ENCODE measurements around the gene IRAK2.

Gene IRAK2

DNA sequence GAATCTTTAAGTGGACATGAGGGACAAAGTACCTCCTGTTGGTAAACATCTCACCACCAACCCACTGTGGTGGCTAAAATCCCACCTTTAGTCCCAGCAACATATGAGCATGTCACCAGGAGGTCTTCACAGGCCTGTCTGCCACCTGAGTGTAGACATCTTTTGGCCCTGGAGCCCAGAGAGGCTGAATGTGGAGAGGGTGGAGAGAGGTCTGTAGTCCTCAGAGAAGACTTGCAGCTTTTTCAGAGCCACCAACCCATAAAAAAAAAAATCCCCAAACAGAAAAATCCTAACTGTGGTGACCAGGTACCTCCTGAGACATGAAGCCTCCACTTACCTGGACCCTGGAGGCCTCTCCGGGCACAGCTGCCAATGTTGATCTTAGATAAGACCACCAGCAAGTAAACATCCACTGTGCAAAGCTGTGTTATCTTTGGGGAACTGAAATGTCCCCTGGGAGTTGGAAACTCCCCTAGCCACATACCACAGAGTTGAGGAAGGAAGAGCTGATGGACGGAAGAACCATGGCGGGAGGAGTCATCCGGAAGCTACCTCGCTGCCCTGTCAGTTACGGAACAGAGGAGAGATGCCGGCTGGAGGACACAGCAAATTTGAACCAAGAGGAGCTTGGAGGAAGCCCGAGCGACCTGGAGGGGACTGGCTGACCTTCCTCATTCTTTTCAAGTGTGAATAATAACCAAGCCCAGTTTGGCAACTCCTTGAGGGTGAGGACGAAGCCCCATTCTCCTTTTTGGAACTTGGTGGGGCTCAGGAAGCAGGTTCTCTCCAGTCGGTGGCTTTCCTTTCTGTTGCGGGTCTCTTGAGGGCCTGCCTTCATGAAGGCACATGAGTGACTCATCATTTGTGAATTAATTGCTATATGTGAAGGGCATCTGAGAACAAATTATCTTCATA is 128.0 kb downstream of the IRAK2 start, which contains the start of gene GHRL:
Gene GHRL, minus strand, starts transcription at position 443 of the 915 bp plus-strand sequence. CDS start 2,767 bp downstream, outside the sequence.
- TF ChIP-seq, protein P1, sequence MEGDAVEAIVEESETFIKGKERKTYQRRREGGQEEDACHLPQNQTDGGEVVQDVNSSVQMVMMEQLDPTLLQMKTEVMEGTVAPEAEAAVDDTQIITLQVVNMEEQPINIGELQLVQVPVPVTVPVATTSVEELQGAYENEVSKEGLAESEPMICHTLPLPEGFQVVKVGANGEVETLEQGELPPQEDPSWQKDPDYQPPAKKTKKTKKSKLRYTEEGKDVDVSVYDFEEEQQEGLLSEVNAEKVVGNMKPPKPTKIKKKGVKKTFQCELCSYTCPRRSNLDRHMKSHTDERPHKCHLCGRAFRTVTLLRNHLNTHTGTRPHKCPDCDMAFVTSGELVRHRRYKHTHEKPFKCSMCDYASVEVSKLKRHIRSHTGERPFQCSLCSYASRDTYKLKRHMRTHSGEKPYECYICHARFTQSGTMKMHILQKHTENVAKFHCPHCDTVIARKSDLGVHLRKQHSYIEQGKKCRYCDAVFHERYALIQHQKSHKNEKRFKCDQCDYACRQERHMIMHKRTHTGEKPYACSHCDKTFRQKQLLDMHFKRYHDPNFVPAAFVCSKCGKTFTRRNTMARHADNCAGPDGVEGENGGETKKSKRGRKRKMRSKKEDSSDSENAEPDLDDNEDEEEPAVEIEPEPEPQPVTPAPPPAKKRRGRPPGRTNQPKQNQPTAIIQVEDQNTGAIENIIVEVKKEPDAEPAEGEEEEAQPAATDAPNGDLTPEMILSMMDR (IDR thresholded peaks at IDR 0.05; ENCODE audit: low read depth, low read length), result no peak
- no peak within 1 kb of the TSS for H3K4me3 ChIP-seq (replicated peaks in 1 of 2; ENCODE audit: low read depth in 2 of 2, low read length in 2 of 2)
- DNase-seq (ENCODE audit: low read depth in 2 of 2), result peak; percentile 29 to 69
